Gastrocnemius medialis (tissue), 4 donors: ENCODE measurements around the gene PTPA. TPM values are rescaled to one million over a fixed set of nuclear protein-coding genes. Genes with fewer than 3 reads are reported as not detected.
A peak's percentile ranks its signal among the peaks of the same experiment; 100 is the strongest.

ENCODE experiments used
- ATAC-seq, 2 donors: fragments of 150-250 bp; one replicate each; pipeline ENCODE4 v1.9.1; 2016
- DNase-seq, 2 donors: peaks; one replicate each; pipeline ENCODE4 v3.0.0-alpha.2; 2019
- H3K27ac ChIP-seq, 4 donors: fragments of 200-600 bp; sonication (generic); 1 replicate in 1 of 4; 2 replicates in 3 of 4; pipeline ENCODE4 v1.5.1; 2016 to 2018; ENCODE audit warnings: mild to moderate bottlenecking in 2 of 4, moderate library complexity in 1 of 4
- H3K27me3 ChIP-seq, 3 donors: fragments of 200-600 bp; sonication (generic) in 2 of 3; 1 replicate in 1 of 3; 2 replicates in 2 of 3; pipeline versions ENCODE4 v1.5.1 to v1.6.0; 2016 to 2019; ENCODE audit warnings: mild to moderate bottlenecking in 1 of 3, moderate library complexity in 1 of 3
- H3K36me3 ChIP-seq, 2 donors: fragments of 200-600 bp; sonication (generic) in 1 of 2; one replicate each; pipeline ENCODE4 v1.5.1; 2017 to 2018
- H3K4me1 ChIP-seq, 2 donors: fragments of 200-600 bp; sonication (generic) in 1 of 2; one replicate each; pipeline ENCODE4 v1.5.1; 2016 to 2017; ENCODE audit warnings: mild to moderate bottlenecking in 2 of 2
- H3K4me3 ChIP-seq, 4 donors: fragments of 200-600 bp; sonication (generic) in 3 of 4; 1 replicate in 1 of 4; 2 replicates in 3 of 4; pipeline ENCODE4 v1.5.1; 2016 to 2019; ENCODE audit warnings: mild to moderate bottlenecking in 2 of 4
- H3K9me3 ChIP-seq, 3 donors: fragments of 200-600 bp; sonication (generic) in 2 of 3; 1 replicate in 1 of 3; 2 replicates in 2 of 3; pipeline ENCODE4 v1.5.1; 2016 to 2019
- CTCF ChIP-seq, 5 experiments: fragments of 450-650 bp in 3 of 5; fragments of 200-600 bp in 2 of 5; sonication (generic) in 2 of 5; IDR thresholded peaks in 4 of 5; conservative IDR thresholded peaks in 1 of 5; 1 replicate in 4 of 5; 2 replicates in 1 of 5; pipeline ENCODE4 v1.5.1; 2016 to 2019; ENCODE audit warnings: antibody characterized with exemption in 5 of 5, mild to moderate bottlenecking in 3 of 5, moderate library complexity in 3 of 5
- POLR2A ChIP-seq, 2 donors: fragments of 450-650 bp; IDR thresholded peaks; one replicate each; pipeline ENCODE4 v1.6.1; 2017; ENCODE audit warnings: antibody characterized with exemption in 2 of 2, mild to moderate bottlenecking in 2 of 2, moderate library complexity in 2 of 2
- in situ Hi-C, 4 donors: fragments of 200-750 bp; cut with MboI; loops; one replicate each; pipeline versions ENCODE4 v1.15.0 to v1.8.0; 2017; ENCODE audit warnings: low sequenced_read_pairs in 4 of 4
- intact Hi-C: fragments of 100-400 bp; cut with DNase I; formaldehyde crosslinking; loops from one replicate; pipeline ENCODE4 v1.15.1; 2023; ENCODE audit warnings: low total_unique reads
- total RNA-seq, 4 donors: library from RNA; depleted of rRNA; stranded (reverse); fragments of >200 nt; gene quantifications; one replicate each; pipeline versions ENCODE4 v1.1.0 to v1.2.3, GENCODE V29; 2016

Gene PTPA
- total RNA-seq, 4 donors from 2014 or later = 37.6 to 71.6 (median 53.5) TPM

GRCh38 chr9:129174724-129175514 is 63.7 kb downstream of the PTPA start:
- no peaks in the 10 kb centered on the region for H3K36me3 ChIP-seq
- intact Hi-C loops = loop anchor here (1.0 to 5.0 kb wide), 7 partner anchors 32 to 452 kb away; partner anchors contain the start of gene NTMT1
- peaks cover 9 to 24% of the 10 kb centered on the region in 2 donors for H3K4me1 ChIP-seq
- H3K4me3 ChIP-seq = peak overlapping the region; percentile 63 to 86 (median 74)
- peaks cover 0 to 5% (median 5%) of the 10 kb centered on the region in 3 donors for H3K27me3 ChIP-seq
- in situ Hi-C loops = no loop called here
- DNase-seq (peak; percentile 50 to 59), ATAC-seq (peak; percentile 10 to 20)
- peak overlapping the region; percentile 85 to 93 (median 87) for H3K27ac ChIP-seq
- TF ChIP-seq CTCF (IDR thresholded peaks at IDR 0.05 in 4 of 5, conservative IDR thresholded peaks at IDR 0.05 in 1 of 5) (no peak), POLR2A (IDR thresholded peaks at IDR 0.05) (peak in 1 of 2 donors; percentile 33)
- no peaks in the 10 kb centered on the region for H3K9me3 ChIP-seq

GRCh38 chr9:129175515-129175824 is 64.3 kb downstream of the PTPA start:
- Histone ChIP-seq H3K4me3 (peak overlapping the region; percentile 63 to 86 (median 74)), H3K27me3 (peaks cover 0 to 5% (median 5%) of the 10 kb centered on the region in 3 donors), H3K9me3 (no peaks in the 10 kb centered on the region), H3K4me1 (peaks cover 9 to 24% of the 10 kb centered on the region in 2 donors), H3K27ac (peak overlapping the region; percentile 85 to 93 (median 87)), H3K36me3 (no peaks in the 10 kb centered on the region)
- DNase-seq (no peak), ATAC-seq (no peak)
- intact Hi-C loops = loop anchor here (2.0 to 5.0 kb wide), 6 partner anchors 33 to 452 kb away; partner anchors contain the start of gene NTMT1
- in situ Hi-C loops = no loop called here
- TF ChIP-seq POLR2A (IDR thresholded peaks at IDR 0.05) (no peak), CTCF (IDR thresholded peaks at IDR 0.05 in 4 of 5, conservative IDR thresholded peaks at IDR 0.05 in 1 of 5) (no peak)

GRCh38 chr9:129175825-129176633 is 64.8 kb downstream of the PTPA start:
- Histone ChIP-seq H3K4me1 (peaks cover 9 to 24% of the 10 kb centered on the region in 2 donors), H3K4me3 (peak overlapping the region; percentile 63 to 86 (median 74)), H3K36me3 (no peaks in the 10 kb centered on the region), H3K27me3 (peaks cover 0 to 5% (median 5%) of the 10 kb centered on the region in 3 donors), H3K27ac (peak overlapping the region; percentile 85 to 93 (median 87)), H3K9me3 (no peaks in the 10 kb centered on the region)
- TF ChIP-seq CTCF (IDR thresholded peaks at IDR 0.05 in 4 of 5, conservative IDR thresholded peaks at IDR 0.05 in 1 of 5) = no peak
- peak; percentile 46 to 74 for TF ChIP-seq POLR2A (IDR thresholded peaks at IDR 0.05)
- in situ Hi-C loops (no loop called here), intact Hi-C loops (loop anchor here (2.0 to 5.0 kb wide), 6 partner anchors 33 to 451 kb away; partner anchors contain the start of gene NTMT1)
- ATAC-seq = peak; percentile 17 to 28
- DNase-seq = peak; percentile 69 to 70

GRCh38 chr9:129176701-129177442 is 65.7 kb downstream of the PTPA start:
- Histone ChIP-seq H3K36me3 (no peaks in the 10 kb centered on the region), H3K4me1 (peaks cover 9 to 24% of the 10 kb centered on the region in 2 donors), H3K27ac (peak overlapping the region; percentile 85 to 93 (median 87)), H3K4me3 (peak overlapping the region; percentile 63 to 86 (median 74)), H3K27me3 (peaks cover 0 to 5% (median 5%) of the 10 kb centered on the region in 3 donors), H3K9me3 (no peaks in the 10 kb centered on the region)
- ATAC-seq (no peak), DNase-seq (no peak)
- intact Hi-C loops (loop anchor here (5.0 kb wide), 4 partner anchors 80 to 450 kb away; partner anchors contain the start of gene NTMT1), in situ Hi-C loops (no loop called here)
- TF ChIP-seq CTCF (IDR thresholded peaks at IDR 0.05 in 4 of 5, conservative IDR thresholded peaks at IDR 0.05 in 1 of 5) = no peak
- no peak for TF ChIP-seq POLR2A (IDR thresholded peaks at IDR 0.05)
